LNCaP clone FGC (cell line): Measurements from ENCODE around the gene PRKN.

Experiments used
- DNase-seq: peaks from one replicate; pipeline ENCODE4 v3.0.0-alpha.2; 2011; ENCODE audit warnings: low read depth
- H3K4me3 ChIP-seq: 2 replicates; pipeline ENCODE4 v1.5.1; 2011; ENCODE audit warnings: mild to moderate bottlenecking, low read depth, low read length, control low read depth
- TF ChIP-seq, protein P1 (sequence below): IDR thresholded peaks from 2 replicates; pipeline ENCODE4 v1.5.1; 2012; ENCODE audit warnings: mild to moderate bottlenecking; ENCODE audit not compliant: control insufficient read depth, insufficient read depth; ENCODE audit errors: extremely low read depth

The PRKN gene

DNA sequence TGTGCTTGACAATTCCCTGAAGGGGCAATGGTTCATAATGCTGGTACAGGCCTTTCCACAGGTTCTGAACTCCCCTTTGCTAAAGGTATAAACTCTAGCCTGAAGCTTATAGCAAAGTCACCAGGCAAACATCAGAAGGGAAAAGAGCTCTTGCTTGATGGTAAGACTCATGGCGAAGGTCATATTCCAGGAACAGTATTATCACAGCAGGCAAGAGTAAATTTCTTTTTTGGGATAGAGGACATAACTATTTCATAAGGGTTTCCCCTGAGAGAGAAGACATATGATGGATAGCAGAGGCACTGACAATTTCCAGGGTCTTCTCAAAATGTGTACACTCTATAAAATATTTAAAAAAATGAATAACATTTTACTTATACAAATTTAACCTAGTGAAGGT lies 86.8 kb downstream of the PRKN start:
- no peak overlapping the region for H3K4me3 ChIP-seq
- TF ChIP-seq, protein P1, sequence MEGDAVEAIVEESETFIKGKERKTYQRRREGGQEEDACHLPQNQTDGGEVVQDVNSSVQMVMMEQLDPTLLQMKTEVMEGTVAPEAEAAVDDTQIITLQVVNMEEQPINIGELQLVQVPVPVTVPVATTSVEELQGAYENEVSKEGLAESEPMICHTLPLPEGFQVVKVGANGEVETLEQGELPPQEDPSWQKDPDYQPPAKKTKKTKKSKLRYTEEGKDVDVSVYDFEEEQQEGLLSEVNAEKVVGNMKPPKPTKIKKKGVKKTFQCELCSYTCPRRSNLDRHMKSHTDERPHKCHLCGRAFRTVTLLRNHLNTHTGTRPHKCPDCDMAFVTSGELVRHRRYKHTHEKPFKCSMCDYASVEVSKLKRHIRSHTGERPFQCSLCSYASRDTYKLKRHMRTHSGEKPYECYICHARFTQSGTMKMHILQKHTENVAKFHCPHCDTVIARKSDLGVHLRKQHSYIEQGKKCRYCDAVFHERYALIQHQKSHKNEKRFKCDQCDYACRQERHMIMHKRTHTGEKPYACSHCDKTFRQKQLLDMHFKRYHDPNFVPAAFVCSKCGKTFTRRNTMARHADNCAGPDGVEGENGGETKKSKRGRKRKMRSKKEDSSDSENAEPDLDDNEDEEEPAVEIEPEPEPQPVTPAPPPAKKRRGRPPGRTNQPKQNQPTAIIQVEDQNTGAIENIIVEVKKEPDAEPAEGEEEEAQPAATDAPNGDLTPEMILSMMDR: no peak
- no peak for DNase-seq

DNA sequence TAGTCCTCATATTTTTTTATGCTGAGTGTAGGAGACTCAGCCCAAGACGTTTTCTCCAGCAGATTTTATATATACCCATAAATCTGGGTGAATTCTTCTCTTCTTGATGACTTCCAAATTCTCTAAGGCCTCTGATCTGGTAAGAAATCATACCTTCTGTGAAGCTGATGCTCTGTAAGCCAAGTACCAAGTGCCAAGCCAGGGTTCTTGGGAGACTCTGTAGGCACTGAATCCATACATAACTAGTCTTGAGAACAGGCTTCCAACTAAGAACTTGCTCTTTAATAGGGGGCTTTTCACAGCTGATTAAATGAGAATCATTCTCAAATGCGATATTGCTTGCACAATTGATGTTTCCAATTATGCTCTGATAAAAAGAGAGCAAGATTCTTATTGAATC lies 87.6 kb downstream of the PRKN start:
- DNase-seq: no peak
- H3K4me3 ChIP-seq: no peak overlapping the region
- TF ChIP-seq, protein P1: no peak

DNA sequence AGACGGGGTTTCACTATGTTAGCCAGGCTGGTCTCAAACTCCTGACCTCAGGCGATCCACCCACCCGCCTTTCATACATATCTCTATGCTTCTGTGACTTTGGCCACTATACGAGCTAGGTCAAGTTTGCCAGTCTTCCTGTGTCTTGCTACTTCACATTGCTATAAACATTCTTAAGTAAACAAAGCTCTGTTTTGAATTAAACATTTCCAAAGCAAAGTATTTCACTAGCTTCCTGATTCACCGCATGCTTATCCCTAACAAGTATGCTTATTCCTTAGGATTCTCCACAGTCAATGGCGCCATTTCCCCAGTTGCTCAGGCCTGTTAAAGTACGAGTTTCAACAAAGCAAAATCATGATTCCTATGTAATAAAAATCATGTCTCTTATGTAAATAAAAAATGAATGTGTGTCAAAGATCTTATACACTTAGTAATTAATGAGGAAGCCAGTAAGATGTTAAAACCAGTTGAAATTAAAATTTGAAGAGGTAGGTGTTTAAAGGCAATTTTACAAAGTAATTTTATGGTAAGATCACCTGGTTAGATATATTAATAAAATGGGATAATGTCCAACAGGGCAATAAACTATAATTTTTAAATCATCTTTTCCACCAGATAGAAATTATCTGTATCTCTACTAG lies 88.5 kb downstream of the PRKN start:
- H3K4me3 ChIP-seq: no peak overlapping the region
- TF ChIP-seq, protein P1: no peak
- peak; percentile 65 for DNase-seq

DNA sequence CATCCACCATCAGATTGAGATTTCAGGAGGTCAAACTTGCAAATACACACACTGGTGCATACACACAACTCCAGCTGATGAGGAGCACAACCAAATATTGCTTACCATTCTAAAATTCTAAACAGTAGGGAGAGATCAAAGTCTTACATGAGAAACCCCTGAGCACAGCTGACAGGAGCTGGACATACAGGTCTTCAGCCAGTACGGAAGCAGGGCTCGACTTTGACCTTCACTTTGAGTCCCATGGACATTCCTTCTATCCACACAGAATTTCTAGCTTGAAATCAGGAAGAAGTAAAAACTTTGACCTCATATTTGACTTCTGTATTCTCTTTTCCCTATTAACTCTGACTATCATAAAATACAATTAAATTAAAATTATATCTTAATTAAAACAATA lies 90.2 kb downstream of the PRKN start:
- TF ChIP-seq, protein P1: no peak

DNA sequence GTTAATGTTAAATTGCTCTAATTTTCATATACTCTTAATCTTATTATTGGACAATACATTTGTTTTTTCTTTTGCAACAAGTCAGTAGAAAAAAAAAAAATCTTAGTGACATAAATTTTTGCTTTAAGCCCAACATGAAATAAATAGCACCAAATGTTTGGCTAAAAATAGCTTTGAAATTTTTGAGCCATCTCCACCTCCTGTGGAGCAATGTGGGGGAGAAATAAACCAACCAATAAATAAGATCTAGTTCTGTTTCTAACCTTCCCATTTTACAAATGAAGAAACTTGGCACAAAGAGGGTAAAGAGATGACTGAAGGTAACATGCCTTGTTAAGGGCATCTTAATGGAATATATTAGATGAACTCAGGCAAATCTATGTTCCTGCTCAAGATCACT lies 91.4 kb downstream of the PRKN start:
- TF ChIP-seq, protein P1: no peak
- DNase-seq: no peak
- H3K4me3 ChIP-seq: no peak overlapping the region

More for the DNA sequence above, 90.2 kb downstream of the PRKN start:
- no peak overlapping the region for H3K4me3 ChIP-seq
- DNase-seq: no peak

DNA sequence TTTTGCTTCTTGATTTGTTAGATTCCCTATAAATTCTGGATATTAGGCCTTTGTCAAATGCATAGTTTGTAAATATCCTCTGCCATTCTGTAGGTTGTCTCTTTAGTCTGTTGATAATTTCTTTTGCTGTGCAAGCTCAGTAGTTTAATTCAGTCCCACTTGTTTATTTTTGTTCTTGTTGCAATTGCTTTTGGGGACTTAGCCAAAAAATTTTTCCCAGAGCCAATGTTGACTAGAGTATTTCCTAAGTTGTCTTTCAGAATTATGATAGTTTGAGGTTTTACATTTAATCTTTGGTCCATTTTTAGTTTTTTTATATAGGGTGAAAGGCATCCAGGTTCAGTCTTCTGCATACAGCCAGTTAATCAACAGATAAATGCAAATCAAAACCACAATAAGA lies 96.0 kb downstream of the PRKN start:
- DNase-seq: no peak
- H3K4me3 ChIP-seq: no peak overlapping the region
- TF ChIP-seq, protein P1: no peak

DNA sequence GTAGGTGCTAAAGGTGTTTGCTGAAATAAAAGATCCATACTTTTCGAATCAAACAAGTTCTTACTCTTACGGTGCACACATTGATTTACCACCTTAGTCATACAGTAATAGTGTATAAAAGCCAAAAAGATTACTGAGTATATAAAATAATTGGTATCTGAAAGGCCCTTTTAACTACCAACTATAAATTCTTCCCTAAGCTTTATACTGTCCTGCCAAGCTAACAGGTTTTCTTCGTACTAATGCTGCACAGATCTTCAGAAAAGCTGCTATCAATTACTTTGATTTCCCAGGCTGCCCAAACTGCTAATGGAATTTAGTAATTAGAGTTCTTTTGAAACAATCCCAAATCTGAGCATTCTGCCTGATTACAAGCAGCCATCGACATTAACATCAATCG lies 97.5 kb downstream of the PRKN start:
- DNase-seq: no peak
- no peak overlapping the region for H3K4me3 ChIP-seq
- TF ChIP-seq, protein P1: no peak
